Heart left ventricle (tissue), 16 donors: ENCODE results near the gene TCEANC2. TPM values are rescaled to one million over a fixed set of nuclear protein-coding genes. Genes with fewer than 3 reads are reported as not detected.
A peak's percentile ranks its signal among the peaks of the same experiment; 100 is the strongest.
"Not testable (repeated sequence)": the region's sequence is repeated elsewhere in the genome, so short reads cannot be mapped to it uniquely, and the experiment has no call there.

Experiments used
- ATAC-seq, 4 donors: fragments of 200-7000 bp; cut with Tn5 transposase; one replicate each; pipeline ENCODE4 v1.9.1; 2020 to 2022; ENCODE audit warnings: moderate library complexity in 4 of 4, mild to moderate bottlenecking in 3 of 4, moderate number of reproducible peaks in 1 of 4
- DNase-seq, 5 donors: peaks; one replicate each; pipeline ENCODE4 v3.0.0-alpha.2; 2020
- H3K27ac ChIP-seq, 12 donors: fragments of 200-600 bp; sonication (generic) in 4 of 12; one replicate each; pipeline versions ENCODE4 v1.5.0 to v1.8.0; 2016 to 2022; ENCODE audit warnings: mild to moderate bottlenecking in 2 of 12
- H3K27me3 ChIP-seq, 9 donors: fragments of 200-600 bp; sonication (generic) in 2 of 9; one replicate each; pipeline versions ENCODE4 v1.5.1 to v1.8.0; 2016 to 2022; ENCODE audit warnings: mild to moderate bottlenecking in 3 of 9
- H3K36me3 ChIP-seq, 9 donors: fragments of 200-600 bp; sonication (generic) in 2 of 9; one replicate each; pipeline versions ENCODE4 v1.5.0 to v1.8.0; 2018 to 2022; ENCODE audit warnings: mild to moderate bottlenecking in 2 of 9
- H3K4me1 ChIP-seq, 12 donors: fragments of 200-600 bp; sonication (generic) in 4 of 12; one replicate each; pipeline versions ENCODE4 v1.5.0 to v1.8.0; 2016 to 2022; ENCODE audit warnings: mild to moderate bottlenecking in 3 of 12
- H3K4me3 ChIP-seq, 12 donors: fragments of 200-600 bp; sonication (generic) in 4 of 12; one replicate each; pipeline versions ENCODE4 v1.5.0 to v1.8.0; 2017 to 2022; ENCODE audit warnings: mild to moderate bottlenecking in 9 of 12, moderate library complexity in 4 of 12
- H3K9me3 ChIP-seq, 12 donors: fragments of 200-600 bp; sonication (generic) in 4 of 12; one replicate each; pipeline versions ENCODE4 v1.5.0 to v1.8.0; 2016 to 2022; ENCODE audit warnings: mild to moderate bottlenecking in 1 of 12
- CTCF ChIP-seq, 12 donors: fragments of 200-600 bp; sonication (generic) in 4 of 12; IDR thresholded peaks; one replicate each; pipeline versions ENCODE4 v1.5.0 to v1.8.0; 2018 to 2022; ENCODE audit warnings: antibody characterized with exemption in 12 of 12, mild to moderate bottlenecking in 5 of 12
- POLR2A ChIP-seq, 2 donors: fragments of 450-650 bp; IDR thresholded peaks; one replicate each; pipeline ENCODE4 v1.6.1; 2017; ENCODE audit warnings: antibody characterized with exemption in 2 of 2, mild to moderate bottlenecking in 2 of 2, moderate library complexity in 2 of 2
- WGBS, 4 donors: extraction: QIAGEN DNeasy Blood & Tissue Kit in 2 of 4; methylation state at CpG; one replicate each; pipeline versions ENCODE4 v1.1.5 to v1.1.7; 2013 to 2018; 5-methylcytosine and 5-hydroxymethylcytosine counted together
- intact Hi-C, 10 donors: fragments of 100-400 bp; cut with DNase I; formaldehyde crosslinking; loops; one replicate each; pipeline versions ENCODE4 v1.11.1 to v1.14.2; 2022
- polyA plus RNA-seq, 2 donors: library from polyadenylated mRNA; stranded (reverse); fragments of 200-250 nt; gene quantifications; one replicate each; pipeline ENCODE4 v1.2.3, GENCODE V29; 2013
- total RNA-seq, 9 donors: library from RNA; depleted of rRNA in 2 of 9; stranded (reverse); fragments of >200 nt in 2 of 9; fragmentation: NEBNext Ultra II Directional in 3 of 9; extraction: Animal tissue kit (Norgen Biotek cat#: 25700) in 3 of 9; gene quantifications; one replicate each; pipeline versions ENCODE4 v1.1.0 to v1.2.4, GENCODE V29; 2016 to 2023
- donor health status: ischemic (EF 13 %, LVEDD 7.1; RV severe dilation, severe dysfunction).
- donor health status: healthy with polysubstance abuse.
- donor health status: DM: no; HTN: yes; CAD: no.
- donor health status: DM: no; HTN: no; CAD: no.
- donor health status: ischemic (EF 25% LVEDD 6.9; RV normal size, moderate dysfunction).
- donor health status: ischemic (EF 25% LVEDD 5.7; RV mildly dilated, moderate dysfunction).
- donor health status: healthy.
- donor health status: DM: yes; HTN: yes; CAD: no.
- donor health status: ischemic (EF 35%, LVEDD 5.7; RV mildly dilated, moderate dysfunction).
- donor health status: nonischemic (EF 11% LVEDD 7.7; RV severe dilation, severe dysfunction).
- donor health status: DM: yes; HTN: yes; CAD: no.
- donor health status: PGD.
- donor health status: ischemic (EF 29% LVEDD 5.4; RV normal size, mild dysfunction).
- donor health status: nonischemic (EF 23%, LVEDD 6.1; RV moderate dilation, normal function).

TCEANC2 gene
- total and polyA plus RNA-seq, 11 donors: 2.4 to 6.6 (median 4.5) TPM

- no peak overlapping the region for H3K27ac ChIP-seq
- no peaks in the 10 kb centered on the region for H3K4me1 ChIP-seq
- ATAC-seq: no peak
- no peak for DNase-seq
- TF ChIP-seq CTCF (IDR thresholded peaks at IDR 0.05) (no peak), POLR2A (IDR thresholded peaks at IDR 0.05) (no peak)
- H3K9me3 ChIP-seq: no peaks in the 10 kb centered on the region
- H3K4me3 ChIP-seq: no peak overlapping the region
- H3K27me3 ChIP-seq: peaks cover 0 to 31% (median 0%) of the 10 kb centered on the region in 9 donors
- H3K36me3 ChIP-seq: no peaks in the 10 kb centered on the region
- WGBS, 4 donors: 45 to 55% (median 48%) methylated on average over 14 to 17 of the region's 17 CpGs
- intact Hi-C loops: no loop called here
Measured at GRCh38 chr1:54014009-54014629, 39.3 kb upstream of the TCEANC2 start.

GRCh38 chr1:54016343-54017282 lies 36.8 kb upstream of the TCEANC2 start:
- Histone ChIP-seq H3K36me3 (no peaks in the 10 kb centered on the region), H3K4me1 (no peaks in the 10 kb centered on the region), H3K4me3 (no peak overlapping the region), H3K9me3 (no peaks in the 10 kb centered on the region), H3K27ac (no peak overlapping the region), H3K27me3 (peaks cover 0 to 31% (median 0%) of the 10 kb centered on the region in 9 donors)
- intact Hi-C loops: no loop called here
- TF ChIP-seq CTCF (IDR thresholded peaks at IDR 0.05) (no peak), POLR2A (IDR thresholded peaks at IDR 0.05) (no peak)
- ATAC-seq: no peak
- DNase-seq: no peak
- 64 to 75% (median 66%) methylated on average over 8 of the region's 8 CpGs for WGBS, 4 donors

- Histone ChIP-seq H3K9me3 (no peaks in the 10 kb centered on the region), H3K4me1 (no peaks in the 10 kb centered on the region), H3K27me3 (peaks cover 0 to 24% (median 0%) of the 10 kb centered on the region in 9 donors), H3K36me3 (no peaks in the 10 kb centered on the region), H3K27ac (no peak within 1 kb of the TSS), H3K4me3 (no peak within 1 kb of the TSS)
- TF ChIP-seq POLR2A (IDR thresholded peaks at IDR 0.05): no peak
- no peak for TF ChIP-seq CTCF (IDR thresholded peaks at IDR 0.05)
- 47 to 60% (median 56%) methylated on average over 6 of the region's 6 CpGs for WGBS, 4 donors
- peak in 1 of 4 donors; percentile 7 for ATAC-seq
- DNase-seq: no peak
- intact Hi-C loops: no loop called here
Measured at GRCh38 chr1:54017979-54018378, 35.4 kb upstream of the TCEANC2 start, which contains the start of gene LDLRAD1. LDLRAD1 (minus strand) TSS chr1:54018186; CDS start chr1:54018112, 74 bp downstream.

- peaks cover 0 to 24% (median 0%) of the 10 kb centered on the region in 9 donors for H3K27me3 ChIP-seq
- H3K9me3 ChIP-seq: no peaks in the 10 kb centered on the region
- DNase-seq (no peak), ATAC-seq (no peak)
- H3K36me3 ChIP-seq: no peaks in the 10 kb centered on the region
- 74 to 81% (median 76%) methylated on average over 5 of the region's 5 CpGs for WGBS, 4 donors
- H3K4me1 ChIP-seq: no peaks in the 10 kb centered on the region
- intact Hi-C loops: no loop called here
- H3K4me3 ChIP-seq: no peak overlapping the region
- no peak overlapping the region for H3K27ac ChIP-seq
- TF ChIP-seq CTCF (IDR thresholded peaks at IDR 0.05): no peak
- TF ChIP-seq POLR2A (IDR thresholded peaks at IDR 0.05): no peak
Measured at GRCh38 chr1:54018635-54019034, 34.8 kb upstream of the TCEANC2 start.

- H3K4me3 ChIP-seq, DNase-seq, intact Hi-C loops, H3K36me3 ChIP-seq, H3K27ac ChIP-seq, H3K9me3 ChIP-seq, H3K4me1 ChIP-seq, ATAC-seq: not testable (repeated sequence)
- peaks cover 0 to 15% (median 0%) of the 10 kb centered on the region in 9 donors for H3K27me3 ChIP-seq
- WGBS, 4 donors: 87 to 90% (median 88%) methylated on average over 10 of the region's 10 CpGs
Measured at GRCh38 chr1:54019562-54020176, 33.7 kb upstream of the TCEANC2 start.
